ENCODE data around the gene NEU4. TPM values are rescaled to one million over a fixed set of nuclear protein-coding genes. Genes with fewer than 3 reads are reported as not detected.

The NEU4 gene
- total and polyA plus RNA-seq, 9 of the 15 experiments (the other 6 are each of a cell fraction or from before 2014, with no cell fraction given) = 0.01 to 0.40 TPM; not detected in 7

DNA sequence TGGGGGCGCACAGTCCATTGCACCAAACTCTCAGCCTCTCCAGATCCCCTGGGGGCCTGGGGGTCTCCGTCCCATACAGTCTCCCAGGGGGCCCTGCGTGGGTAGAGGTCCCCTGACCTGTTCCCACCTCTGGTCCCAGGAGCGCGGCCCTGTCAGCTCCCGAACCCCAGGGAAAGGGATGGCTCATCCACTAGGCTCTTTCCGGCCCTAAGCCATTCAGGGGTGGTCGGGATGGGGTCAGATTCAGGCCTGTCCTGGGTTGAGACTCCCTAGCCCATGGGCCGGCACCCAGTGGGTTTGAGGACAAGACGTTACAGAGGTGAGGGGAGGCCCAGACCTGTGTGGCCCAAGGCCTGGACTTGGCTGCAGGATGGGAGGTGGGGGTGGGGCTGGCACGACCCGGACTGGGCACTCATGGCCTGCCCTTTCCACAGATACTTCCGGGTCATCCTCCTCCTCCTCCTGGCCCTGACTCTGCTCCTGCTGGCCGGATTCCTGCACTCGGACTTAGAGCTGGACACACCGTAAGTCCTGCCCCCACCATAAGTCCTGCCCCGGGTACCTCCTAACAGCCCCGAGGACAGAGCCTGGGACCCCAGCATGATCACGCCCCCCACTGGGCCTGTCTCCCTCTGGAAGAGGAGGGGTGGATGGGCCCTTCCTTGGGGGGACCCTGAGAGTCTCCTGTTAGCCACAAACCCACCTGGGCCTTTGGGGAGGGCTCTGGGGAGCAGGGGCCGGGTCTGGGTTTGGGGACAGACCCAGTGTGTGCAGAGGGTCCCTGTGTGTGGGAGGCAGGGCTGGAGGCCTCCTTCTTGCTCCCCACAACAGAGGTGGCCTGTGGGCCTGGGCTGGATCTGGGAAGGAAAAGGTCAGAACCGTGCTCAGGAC lies 10.1 kb upstream of the NEU4 start:
- H3K36me3 ChIP-seq (ENCODE audit: control insufficient read depth, insufficient read depth, low read length) = no peaks in the 10 kb centered on the region
- FAIRE-seq (no peak), ATAC-seq (no peak), DNase-seq (ENCODE audit: extremely low read depth in 1 of 4, low spot score in 3 of 4) (peak in 1 of 4 experiments; percentile 2)
- peak overlapping the region in 1 of 2 experiments; percentile 17; a peak in 2 of 4 replicates for H3K9ac ChIP-seq (ENCODE audit: insufficient read depth in 1 of 2, low read depth in 2 of 2, low read length in 2 of 2)
- no peak overlapping the region for H3K27ac ChIP-seq (ENCODE audit: extremely low read depth, low read depth, low read length)
- peaks cover 3% of the 10 kb centered on the region; the same call in 1 of the 3 replicates for H3K79me2 ChIP-seq (ENCODE audit: control insufficient read depth, insufficient read depth, low read length)
- no peak overlapping the region for H3K4me2 ChIP-seq (ENCODE audit: insufficient read depth, low read length)
- H3K27me3 ChIP-seq (ENCODE audit: control insufficient read depth in 2 of 2, insufficient read depth in 2 of 2, low read length in 2 of 2) = no peaks in the 10 kb centered on the region
- in situ Hi-C loops (cut with MboI) = no loop called here
- intact Hi-C loops (cut with micrococcal nuclease) = no loop called here
- TF ChIP-seq POLR2G (IDR thresholded peaks at IDR 0.05; ENCODE audit: low read depth, low read length) = peak; percentile 23; the same call in 1 of the 2 replicates
- no peak for TF ChIP-seq RBFOX2 (IDR thresholded peaks at IDR 0.05; ENCODE audit: low read depth, low read length)
- no peak for TF ChIP-seq SREBF1 (IDR thresholded peaks at IDR 0.05; ENCODE audit: borderline replicate concordance, low read depth, low read length)
- TF ChIP-seq MAFG (tag; conservative IDR thresholded peaks at IDR 0.05) = no peak
- TF ChIP-seq, protein P1, sequence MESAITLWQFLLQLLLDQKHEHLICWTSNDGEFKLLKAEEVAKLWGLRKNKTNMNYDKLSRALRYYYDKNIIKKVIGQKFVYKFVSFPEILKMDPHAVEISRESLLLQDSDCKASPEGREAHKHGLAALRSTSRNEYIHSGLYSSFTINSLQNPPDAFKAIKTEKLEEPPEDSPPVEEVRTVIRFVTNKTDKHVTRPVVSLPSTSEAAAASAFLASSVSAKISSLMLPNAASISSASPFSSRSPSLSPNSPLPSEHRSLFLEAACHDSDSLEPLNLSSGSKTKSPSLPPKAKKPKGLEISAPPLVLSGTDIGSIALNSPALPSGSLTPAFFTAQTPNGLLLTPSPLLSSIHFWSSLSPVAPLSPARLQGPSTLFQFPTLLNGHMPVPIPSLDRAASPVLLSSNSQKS (CRISPR knock-in tag; IDR thresholded peaks at IDR 0.05) = no peak
- no peak for TF ChIP-seq NONO (IDR thresholded peaks at IDR 0.05; ENCODE audit: low read depth in 2 of 2, low read length in 1 of 2)
- H3K9me3 ChIP-seq (replicated peaks; ENCODE audit: control insufficient read depth, insufficient read depth, low read depth, low read length) = no peaks in the 10 kb centered on the region; the same call in 1 of the 2 replicates
- BruUV-seq (replicated peaks) = no TSS peak
- POLR2A ChIA-PET = no interaction called here
- H3K4me1 ChIP-seq (replicated peaks in 1 of 2; ENCODE audit: control insufficient read depth in 2 of 2, insufficient read depth in 2 of 2, low read length in 2 of 2) = peaks cover 8 to 76% of the 10 kb centered on the region in 2 experiments; a peak in 4 of 5 replicates
- WGBS (ENCODE audit: insufficient coverage, low coverage, missing lambda C conversion rate) = 80% methylated on average over 11 of the region's 21 CpGs
- H3K4me3 ChIP-seq = no peak overlapping the region
- H3K9me1 ChIP-seq (ENCODE audit: control insufficient read depth, insufficient read depth, low read length) = no peaks in the 10 kb centered on the region
- CTCF ChIA-PET (ENCODE audit: low intra/inter-chr PET ratio) = no interaction called here
- H2AFZ ChIP-seq (ENCODE audit: low read depth, low read length) = peak overlapping the region; percentile 67
- H4K20me1 ChIP-seq (replicated peaks; ENCODE audit: control insufficient read depth, insufficient read depth, low read length) = no peaks in the 10 kb centered on the region

All from K562 (cell line).